NOMO-1 (cell line): Measurements from ENCODE around the gene GNA14.
A peak's percentile ranks its signal among the peaks of the same experiment; 100 is the strongest.
"Not testable (repeated sequence)": the region's sequence is repeated elsewhere in the genome, so short reads cannot be mapped to it uniquely, and the experiment has no call there.

Source experiments
- DNase-seq, 2 experiments: peaks; one replicate each; lab custom pipeline; 2025; ENCODE audit not compliant: unreplicated experiment in 2 of 2; lab: John Stamatoyannopoulos, UW

GNA14 gene

GRCh38 chr9:77592476-77592875 is 55.6 kb downstream of the GNA14 start:
- DNase-seq = peak in 1 of 2 experiments; percentile 16

- no peak for DNase-seq
These were observed 58.9 kb downstream of the GNA14 start for GRCh38 chr9:77589046-77589795.

DNA sequence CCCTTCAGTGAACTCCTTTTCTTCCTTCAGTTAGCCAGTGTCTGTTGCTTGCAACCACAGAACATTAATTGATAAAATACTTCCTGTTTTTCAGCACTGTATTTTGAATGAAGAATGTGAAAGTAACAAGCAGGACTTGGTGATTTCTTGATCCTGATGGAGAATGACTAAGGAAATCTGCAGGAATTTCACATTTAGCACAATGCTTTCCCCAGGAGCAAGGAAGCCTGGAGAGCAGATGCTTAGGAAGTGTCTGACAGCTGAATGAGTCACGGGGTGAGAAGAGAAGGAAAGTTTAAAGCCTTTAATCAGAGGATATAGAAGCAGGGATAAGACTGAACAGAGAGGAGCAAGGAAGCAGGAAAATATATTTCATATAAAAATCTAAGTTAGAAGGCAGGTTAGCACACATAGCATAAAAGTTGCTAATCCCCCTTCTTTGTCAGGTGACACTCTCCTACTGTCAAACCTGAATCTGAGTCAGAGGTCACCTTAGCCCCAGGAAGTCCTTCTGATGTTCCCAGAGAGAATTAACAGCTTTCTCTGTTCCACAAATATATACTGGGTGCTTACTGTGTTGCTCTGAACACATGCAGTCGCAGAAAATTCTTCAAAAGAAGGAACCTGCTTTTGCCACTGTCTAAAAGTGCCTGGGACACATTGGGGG is 59.7 kb downstream of the GNA14 start:
- DNase-seq = peak; percentile 21 to 39

GRCh38 chr9:77587851-77588250 is 60.3 kb downstream of the GNA14 start:
- no peak for DNase-seq

GRCh38 chr9:77587042-77587441 is 61.1 kb downstream of the GNA14 start:
- no peak for DNase-seq

DNA sequence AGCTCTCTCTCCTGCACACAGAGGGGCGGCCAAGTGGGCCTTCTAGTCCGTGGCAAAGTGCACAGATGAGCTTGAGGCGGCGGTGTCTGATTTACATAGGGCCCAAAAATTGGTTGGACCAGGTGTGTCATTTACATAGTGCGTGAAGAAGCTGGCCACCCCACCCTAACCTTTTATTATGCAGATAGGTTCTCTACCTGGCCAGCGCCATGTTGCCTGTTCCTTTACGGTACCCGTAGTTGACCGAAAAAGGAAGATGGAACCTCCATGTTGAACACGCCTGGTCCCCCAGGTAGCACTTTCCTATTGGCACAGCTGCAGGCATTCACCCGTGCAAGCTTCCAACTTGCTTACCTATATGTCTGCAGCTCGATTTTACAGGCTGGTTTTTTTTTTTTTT is 61.5 kb downstream of the GNA14 start:
- no peak for DNase-seq

DNA sequence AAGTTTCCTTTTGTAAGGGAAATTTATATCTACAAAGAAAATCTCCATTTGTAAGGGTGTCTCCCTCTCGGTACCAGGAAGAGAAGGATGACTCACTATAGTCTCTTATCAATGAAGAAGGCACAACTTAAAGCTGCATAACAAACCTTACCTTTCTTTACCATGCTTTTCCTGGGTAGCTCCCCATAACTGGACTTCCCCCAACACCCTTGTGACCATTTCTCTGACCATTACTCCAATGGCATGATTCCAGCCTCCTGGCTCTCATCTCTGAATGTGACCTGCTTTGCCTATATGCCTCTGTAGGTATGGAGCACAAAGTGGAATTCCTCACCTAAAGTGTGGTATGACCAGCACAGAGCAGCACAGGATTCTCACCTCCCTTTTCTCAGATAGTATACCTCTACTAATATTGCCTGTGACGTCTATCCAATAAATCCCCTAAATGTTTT is 62.8 kb downstream of the GNA14 start:
- no peak for DNase-seq

DNA sequence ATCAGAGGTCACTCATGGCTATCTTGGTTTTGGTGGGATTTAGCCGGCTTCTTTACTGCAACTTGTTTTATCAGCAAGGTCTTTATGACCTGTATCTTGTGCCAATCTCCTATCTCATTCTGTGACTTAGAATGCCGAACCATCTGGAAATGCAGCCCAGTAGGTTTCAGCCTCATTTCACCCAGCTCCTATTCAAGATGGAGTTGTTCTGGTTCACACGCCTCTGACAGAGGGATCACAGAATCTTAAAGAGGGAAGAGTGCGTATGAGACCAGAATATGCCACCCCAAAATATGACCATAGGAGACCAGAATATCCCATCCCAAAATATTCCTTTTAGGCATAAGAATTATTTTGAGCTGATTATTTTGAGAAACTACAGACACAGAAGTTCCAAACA is 63.2 kb downstream of the GNA14 start:
- not testable (repeated sequence) for DNase-seq

GRCh38 chr9:77582961-77583576 is 65.1 kb downstream of the GNA14 start:
- no peak for DNase-seq

DNA sequence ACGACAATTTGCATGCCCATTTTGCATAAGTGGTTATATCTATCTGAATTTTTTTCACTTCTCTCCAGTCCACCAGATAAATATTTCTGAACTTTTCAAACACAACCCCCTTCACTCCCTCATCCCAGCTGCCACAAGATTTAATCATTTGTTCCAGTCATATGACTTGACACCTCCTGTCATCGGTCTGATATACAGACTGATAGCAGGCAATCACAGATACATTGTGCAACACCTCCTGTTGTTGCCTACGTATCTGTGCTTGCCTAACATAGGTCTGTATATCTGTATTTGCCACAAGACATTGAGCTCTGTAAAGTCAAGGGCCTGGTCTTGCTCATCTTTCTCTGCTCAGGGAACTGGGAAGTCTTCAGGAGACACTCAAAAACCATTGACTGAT is 65.6 kb downstream of the GNA14 start:
- DNase-seq = no peak

GRCh38 chr9:77575785-77576184 is 72.3 kb downstream of the GNA14 start:
- DNase-seq = no peak

GRCh38 chr9:77569335-77569734 is 78.8 kb downstream of the GNA14 start:
- DNase-seq = no peak

DNA sequence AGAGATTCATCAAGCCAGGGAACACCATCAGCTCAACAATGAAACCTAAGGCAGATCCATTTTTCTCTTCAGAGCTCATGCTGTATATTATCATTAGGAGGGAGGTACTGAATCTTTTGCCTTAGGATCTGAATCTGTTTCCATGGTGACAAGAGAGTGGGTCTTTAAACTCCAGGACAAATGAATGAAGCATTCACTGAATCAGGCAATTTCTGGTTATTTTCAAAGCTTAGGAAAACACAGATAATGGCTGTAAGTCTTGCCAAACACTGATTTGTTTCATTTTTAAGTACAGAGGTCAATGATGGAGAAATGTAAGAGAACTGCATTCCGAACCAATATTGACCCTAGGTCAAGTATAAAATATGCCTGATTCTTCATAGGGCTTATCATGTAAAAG is 84.9 kb downstream of the GNA14 start:
- DNase-seq = no peak

DNA sequence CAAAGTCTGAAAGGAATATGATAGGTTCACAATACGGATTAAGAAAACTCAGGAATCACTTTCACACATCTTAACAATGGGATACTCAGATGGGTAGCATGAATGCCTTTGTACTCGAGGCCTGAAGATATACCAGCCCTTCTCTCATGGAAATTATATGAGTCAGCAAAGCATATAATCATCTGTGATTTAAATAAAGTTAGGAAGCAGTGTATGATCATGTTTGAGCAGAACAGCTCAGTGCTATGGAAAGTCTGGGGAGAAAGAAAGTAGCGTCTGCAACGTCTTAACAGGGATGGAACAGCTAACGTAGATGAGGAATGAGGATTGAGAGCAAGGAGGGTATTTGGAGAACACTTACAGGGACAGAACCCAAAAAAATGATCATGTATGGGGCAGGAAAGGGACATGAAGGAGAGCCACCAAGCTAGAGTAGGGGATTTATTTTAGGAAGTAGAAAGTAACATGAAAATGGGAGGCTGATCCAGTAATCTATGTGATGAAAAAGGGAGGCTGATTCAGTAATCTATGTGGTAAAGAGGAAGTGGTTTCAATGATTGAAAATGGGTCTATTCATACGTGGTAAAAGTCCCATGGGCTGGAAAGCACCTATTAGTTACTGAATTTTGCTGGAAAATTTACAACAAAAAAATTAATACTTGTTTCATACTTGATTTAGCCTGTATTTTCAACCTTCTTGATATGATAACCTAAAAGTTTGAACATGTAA is 85.9 kb downstream of the GNA14 start:
- peak in 1 of 2 experiments; percentile 25 for DNase-seq

- peak; percentile 14 to 60 for DNase-seq
These were observed 86.6 kb downstream of the GNA14 start for GRCh38 chr9:77561331-77562018.

DNA sequence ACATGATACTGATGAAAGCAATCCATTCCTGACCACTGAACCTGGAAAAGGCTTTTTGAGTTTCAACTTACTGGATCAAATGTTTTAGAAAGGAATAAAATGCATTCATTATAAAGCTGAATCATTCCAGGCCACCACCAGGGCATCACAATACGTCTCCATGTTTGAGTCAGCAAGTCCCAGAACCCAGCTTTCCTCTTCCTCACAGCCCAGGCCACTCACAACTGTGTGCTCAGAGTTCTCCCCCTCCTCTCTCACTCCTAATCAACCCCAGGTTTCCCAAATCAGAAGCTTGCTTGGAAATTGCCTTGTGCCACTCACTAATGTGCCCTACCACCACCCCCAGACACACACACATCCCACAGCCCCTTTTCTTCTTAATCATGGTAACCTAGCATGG is 91.7 kb downstream of the GNA14 start:
- no peak for DNase-seq

GRCh38 chr9:77554586-77555105 is 93.5 kb downstream of the GNA14 start:
- no peak for DNase-seq

DNA sequence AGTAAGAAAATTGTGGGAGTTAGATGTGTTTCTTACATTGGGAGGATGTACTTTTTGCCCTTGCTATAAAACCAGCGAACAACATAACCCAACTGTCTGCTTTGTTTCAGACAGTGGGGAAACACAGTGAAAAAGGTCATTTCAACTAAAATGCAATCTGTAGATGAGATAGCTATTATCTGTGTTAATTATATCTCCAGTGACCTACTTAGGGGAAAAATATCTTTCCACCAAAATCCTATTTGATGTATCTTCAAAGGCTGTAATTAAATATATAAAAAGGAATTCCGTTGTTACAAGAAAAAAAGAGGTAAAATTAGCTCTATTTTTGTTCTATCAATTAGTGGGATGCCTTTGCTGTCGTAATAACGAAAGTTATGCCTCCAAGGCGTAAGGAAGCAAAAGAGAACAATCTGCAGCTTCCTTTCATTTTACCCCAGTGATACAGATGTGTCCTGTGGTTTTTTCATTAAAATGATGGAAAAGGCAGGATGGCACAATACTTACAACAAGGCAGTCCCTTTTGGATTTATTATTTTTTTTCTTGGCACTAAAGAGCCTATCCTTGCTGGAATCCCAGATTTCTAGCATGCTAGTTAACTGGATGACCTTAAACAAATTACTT is 100.9 kb downstream of the GNA14 start:
- DNase-seq = peak in 1 of 2 experiments; percentile 6

DNA sequence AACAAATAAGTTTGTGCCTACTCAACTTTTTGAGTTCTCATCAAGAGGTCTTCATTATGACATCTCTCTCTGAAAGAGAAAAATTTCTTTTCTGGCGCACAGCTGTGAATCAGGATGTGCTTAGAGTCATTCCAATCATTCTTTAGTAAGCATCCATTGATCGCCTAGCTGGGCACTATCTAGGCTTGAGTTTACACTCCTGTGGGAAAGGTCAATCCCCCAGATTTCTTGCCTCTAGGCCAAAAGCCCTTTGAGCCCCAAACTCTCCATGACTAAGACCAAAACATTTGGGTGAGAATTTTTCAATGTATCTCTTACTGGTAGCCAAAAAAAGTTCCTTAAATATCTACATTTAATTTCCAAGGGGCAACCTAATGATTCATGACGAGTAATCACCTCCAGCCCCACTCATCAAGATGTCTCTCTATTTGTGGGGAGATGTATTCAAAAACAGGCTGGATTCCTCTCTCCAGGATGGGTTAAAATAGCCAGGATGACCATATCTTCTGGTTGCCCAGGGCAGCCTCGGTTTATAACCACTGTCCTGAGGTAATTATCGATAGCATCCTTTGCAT is 101.7 kb downstream of the GNA14 start:
- no peak for DNase-seq

GRCh38 chr9:77544546-77544945 is 103.6 kb downstream of the GNA14 start:
- DNase-seq = no peak
